Left forelimb (tissue), 1 donor: ENCODE data around the gene RNF39.
"Not testable (repeated sequence)": the region's sequence is repeated elsewhere in the genome, so short reads cannot be mapped to it uniquely, and the experiment has no call there.

Experiments used
- DNase-seq: peaks from one replicate; pipeline ENCODE4 v3.0.0-alpha.2; 2018; ENCODE audit warnings: low spot score

RNF39 gene

DNA sequence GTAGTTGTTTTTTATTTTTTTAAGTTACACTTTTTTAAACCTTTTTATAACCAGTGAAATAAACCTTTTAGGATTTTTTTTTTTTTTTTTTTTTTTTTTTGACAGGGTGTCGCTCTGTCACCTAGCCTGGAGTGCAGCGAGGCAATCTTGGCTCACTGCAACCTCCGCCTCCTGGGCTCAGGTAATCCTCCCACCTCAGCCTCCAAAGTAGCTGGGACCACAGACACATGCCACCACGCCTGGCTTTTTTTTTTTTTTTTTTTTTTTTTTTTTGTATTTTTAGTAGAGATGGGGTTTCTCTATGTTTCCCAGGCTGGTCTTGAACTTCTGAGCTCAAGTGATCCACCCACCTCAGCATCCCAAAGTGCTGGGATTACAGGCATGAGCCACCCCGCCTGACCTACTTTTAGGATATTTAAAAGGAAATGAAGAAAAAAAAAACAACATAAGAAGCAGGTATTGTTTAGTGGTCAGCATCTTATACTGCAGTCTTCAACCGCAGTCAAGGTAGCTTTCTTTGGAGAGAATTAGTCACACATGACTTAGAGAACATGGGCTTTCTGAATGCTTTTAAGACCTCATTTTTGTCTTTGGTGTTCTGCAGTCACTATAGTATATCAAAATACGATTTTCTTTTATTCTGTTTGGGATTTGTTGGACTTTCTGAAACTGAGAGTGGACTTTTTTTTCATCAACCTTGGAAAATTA is 12.9 kb downstream of the RNF39 start:
- no peak for DNase-seq

DNA sequence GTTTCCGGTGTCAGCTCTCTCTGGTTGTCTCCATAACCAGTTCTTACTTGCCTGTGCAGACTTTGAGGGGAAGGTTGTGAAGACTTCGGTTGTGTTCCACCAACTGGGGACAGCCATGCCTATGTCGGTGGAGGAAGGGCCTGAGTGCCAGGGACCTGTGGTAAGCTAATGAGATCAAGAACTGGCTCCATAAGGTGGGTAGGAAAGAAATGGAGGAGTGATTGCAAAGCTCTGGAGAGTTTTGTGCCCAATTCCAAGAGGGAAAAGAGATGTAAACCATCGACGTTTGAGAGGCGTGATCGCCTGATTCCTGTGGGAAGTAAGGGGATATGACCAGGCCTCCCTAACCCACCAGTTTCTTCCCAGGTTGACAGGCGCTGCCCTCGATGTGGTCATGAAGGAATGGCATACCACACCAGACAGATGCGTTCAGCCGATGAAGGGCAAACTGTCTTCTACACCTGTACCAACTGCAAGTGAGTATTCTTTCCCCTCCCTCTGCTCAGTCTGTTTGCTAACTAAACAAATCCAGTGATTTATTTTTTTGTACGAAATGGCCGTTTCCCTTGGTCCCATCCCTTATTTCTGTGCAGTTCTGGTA is 13.6 kb downstream of the RNF39 start:
- no peak for DNase-seq

DNA sequence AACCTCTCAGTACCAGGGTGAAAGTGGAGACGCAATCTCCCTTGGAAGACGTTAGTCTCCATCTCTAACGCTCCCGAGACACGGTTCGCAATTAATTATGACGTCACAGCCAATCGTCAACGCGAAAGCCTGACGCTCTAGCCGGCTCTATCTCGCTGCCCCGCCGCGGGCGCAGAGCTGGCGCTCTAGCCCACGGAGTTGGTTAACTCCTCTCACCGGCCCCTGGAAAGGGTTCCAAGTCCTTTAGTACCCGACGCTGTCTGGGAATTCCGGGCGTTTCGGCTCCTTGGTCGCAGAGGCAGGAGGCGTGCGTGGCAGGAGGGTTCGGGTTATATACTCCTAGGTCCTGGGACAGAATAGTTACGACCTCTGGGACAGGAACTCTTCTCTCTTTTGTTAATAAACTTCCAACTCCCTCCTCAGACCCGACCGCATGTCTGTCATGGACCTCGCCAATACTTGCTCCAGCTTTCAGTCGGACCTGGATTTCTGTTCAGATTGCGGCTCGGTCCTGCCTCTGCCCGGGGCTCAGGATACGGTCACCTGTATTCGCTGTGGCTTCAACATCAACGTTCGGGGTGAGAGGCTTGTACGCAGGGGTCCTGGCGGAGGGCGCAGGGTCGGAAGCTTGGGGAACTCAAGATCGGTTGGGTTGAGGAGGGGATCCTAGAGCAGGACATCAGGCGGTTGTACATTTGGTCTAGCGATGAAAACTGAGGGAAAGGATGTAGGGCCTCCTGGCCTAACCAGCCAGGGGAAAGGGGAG is 14.3 kb downstream of the RNF39 start, which contains the start of gene POLR1H:
POLR1H (plus strand) TSS at position 174 of the 766 bp plus-strand sequence; CDS start at position 434, 260 bp downstream.
- peak; percentile 91 for DNase-seq

DNA sequence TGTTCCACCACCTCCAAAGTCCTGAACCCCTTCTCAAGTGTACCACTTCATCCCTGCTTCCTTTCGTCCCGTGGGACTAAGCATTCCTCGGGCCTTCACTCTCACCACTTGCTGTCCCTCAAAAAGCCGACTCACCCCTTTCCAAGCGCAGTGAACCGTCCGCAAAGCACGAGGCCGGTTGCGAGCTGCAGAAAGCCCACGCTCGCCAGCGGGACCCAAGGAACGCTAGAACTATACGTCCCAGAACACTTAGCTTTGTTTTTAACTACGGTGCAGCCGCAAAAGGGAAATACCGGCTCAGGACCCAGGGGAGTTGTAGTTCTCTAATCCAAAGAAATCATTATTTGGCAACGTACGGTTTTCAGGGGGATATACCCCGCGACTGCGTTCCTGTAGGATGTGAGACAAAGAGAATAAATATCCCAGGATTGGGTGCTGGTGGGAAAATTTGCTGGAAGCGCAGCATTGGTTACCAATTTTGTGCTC is 14.9 kb downstream of the RNF39 start:
- no peak for DNase-seq

DNA sequence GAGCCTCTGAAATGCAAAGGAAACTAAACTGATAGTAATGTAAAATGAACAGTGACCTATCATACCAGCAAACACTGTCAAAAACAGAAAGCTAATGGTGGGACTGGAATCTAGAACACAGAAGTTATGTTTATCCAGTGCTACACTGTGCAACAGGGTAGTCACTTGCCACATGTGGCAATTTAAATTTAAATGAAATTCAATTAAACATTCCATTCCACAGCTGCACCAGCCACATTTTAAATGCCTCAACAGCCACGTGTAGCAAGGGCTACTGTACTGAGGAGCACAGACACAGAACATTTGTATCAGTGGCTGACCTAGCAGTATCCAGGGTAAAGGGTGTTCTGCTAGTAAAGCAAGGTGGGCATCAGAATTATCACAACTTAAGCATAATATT is 20.1 kb downstream of the RNF39 start:
- DNase-seq = no peak

DNA sequence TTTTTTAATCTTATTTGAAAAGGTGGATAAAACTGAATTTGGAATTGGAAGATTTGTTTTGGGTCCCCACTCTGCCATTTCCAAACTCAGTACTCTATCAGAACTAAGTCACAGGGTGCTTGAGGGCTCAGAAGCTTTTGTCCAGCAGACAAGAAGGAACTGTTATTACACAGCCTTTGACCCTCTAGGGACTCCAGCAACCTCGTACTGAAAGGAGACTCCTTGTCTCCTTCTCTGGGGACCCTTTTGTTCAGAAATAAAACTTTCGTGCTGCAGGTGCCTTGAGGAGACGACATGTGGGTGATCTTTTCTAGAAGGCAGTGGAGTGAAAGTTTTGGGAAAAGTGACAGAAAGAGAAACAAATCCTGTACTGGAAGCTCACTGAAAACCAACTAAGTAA is 21.9 kb downstream of the RNF39 start:
- DNase-seq = no peak

DNA sequence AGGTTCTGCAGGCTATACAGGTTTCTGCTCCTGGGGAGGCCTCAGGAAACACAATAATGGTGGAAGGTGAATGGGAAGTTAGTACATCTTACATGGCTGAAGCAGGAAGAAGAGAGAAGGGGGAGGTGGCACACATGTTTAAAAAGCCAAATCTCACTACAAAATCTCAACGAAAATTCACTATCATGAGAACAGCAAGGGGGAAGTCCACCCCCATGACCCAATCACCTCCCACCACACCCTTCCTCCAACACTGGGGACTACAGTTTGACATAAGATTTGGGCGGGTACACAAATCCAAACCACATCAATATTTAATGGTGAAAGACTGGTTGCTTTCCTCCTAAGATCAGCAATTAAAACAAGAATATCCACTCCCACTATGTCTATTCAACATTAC is 28.3 kb downstream of the RNF39 start:
- DNase-seq = no peak

DNA sequence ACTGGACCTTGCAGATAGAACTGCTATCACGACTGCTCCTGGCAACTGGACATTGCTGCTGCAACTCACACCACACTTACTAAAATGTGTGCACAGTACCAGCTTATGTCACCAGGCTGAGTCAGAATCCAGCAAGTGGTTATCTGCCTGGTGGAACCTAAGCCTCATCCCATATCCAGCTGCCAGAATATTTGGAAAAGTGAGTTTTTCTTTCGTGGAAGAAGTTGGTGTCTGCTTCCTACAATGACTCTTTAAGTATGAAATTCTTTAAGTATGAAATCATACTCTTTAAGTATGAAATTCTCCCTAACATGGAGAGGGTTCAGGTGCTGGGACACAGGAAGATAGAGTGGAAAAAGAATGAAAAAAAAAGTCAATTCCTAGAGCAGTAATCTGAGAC is 30.9 kb downstream of the RNF39 start:
- DNase-seq = no peak

DNA sequence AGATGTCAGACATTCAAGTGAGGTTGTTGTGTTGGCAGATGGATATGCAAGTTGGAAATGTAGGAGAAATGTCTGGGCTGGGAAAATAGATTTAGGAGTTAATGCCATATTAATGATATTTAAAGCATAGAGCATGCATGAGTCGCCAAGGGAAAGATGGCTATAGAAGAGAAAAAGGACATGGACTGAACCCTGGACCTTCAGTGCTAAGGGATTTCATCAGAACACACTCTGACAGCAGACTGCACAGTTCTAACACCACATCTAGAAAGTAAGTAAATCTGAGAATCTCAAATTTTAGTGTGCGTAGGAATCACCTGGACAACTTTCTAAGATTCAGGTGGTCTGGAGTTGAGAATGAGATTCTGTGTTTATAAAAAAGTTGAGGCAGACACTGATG is 31.8 kb downstream of the RNF39 start:
- DNase-seq = no peak

DNA sequence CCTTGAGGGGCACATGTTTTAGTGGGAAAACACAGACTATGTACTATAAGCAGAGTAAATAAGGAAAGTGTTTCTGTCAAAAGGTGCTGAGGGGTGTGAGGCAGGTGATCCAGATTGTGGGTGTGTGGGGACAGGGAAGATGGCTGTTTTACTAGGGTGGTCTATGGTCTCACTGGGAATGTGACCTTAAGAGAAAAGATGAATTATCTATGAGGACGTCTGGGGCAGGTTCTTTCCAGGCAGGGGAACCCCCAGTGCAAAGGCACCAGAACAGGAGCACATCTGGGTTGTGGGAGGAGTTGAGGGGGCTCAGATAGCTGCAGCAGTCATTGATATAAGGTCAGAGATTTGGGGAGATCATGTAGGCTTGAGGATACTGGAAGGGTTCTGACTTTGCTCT is 32.7 kb downstream of the RNF39 start:
- no peak for DNase-seq

DNA sequence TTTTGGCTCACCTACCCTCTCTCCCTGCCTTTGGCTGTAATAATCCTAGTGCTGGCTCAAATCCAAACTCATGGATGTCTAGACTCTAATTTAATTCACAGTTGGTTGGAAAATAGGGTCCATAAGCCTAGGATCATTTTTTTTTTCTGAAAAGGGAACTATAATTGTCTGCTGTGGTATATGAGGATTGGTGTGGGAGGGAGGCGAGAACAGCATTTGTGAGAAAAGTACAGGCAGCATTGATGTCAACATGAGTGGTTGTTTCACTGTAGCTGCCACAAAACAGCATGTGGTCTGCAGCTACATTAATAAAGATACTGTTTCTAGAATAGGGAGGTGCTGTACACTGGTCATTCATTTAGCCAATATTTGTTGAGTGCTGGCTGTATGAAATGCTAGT is 33.1 kb downstream of the RNF39 start:
- DNase-seq = no peak

DNA sequence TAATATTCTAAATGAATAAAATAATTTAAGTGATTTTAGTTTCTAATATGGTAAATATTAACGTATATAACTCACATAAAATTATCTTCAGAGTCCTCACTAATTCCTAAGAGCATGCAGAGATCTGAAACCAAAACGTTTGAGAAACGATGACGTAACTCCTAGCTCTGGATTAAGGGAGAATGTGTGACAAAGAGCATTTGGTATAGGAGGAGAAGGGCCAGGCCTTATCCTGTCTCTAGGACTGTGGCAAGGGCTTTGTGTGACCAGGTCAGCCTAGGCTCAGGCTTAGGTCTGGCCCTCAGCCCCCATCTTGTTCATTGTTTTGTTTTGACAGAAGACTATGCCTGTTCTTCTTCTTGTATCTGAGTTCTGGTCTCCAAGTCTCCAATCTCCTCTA is 33.7 kb downstream of the RNF39 start:
- DNase-seq = no peak

DNA sequence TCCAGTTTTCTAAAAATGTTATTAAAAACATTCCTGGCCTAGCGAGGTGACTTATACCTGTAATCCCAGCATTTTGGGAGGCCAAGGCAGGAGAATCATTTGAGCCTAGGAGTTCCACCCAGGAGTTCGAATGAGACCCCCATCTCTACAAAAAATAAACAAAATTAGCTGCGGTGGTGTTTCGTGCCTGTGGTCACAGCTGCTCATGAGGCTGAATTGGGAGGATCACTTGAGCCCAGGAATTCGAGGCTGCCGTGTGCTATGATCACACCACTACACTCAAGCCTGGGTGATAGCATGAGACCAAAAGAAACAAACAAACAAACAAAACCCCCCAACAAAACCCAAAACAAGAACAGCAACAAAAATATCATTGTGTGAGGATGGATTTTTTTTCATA is 34.3 kb downstream of the RNF39 start:
- DNase-seq = no peak

DNA sequence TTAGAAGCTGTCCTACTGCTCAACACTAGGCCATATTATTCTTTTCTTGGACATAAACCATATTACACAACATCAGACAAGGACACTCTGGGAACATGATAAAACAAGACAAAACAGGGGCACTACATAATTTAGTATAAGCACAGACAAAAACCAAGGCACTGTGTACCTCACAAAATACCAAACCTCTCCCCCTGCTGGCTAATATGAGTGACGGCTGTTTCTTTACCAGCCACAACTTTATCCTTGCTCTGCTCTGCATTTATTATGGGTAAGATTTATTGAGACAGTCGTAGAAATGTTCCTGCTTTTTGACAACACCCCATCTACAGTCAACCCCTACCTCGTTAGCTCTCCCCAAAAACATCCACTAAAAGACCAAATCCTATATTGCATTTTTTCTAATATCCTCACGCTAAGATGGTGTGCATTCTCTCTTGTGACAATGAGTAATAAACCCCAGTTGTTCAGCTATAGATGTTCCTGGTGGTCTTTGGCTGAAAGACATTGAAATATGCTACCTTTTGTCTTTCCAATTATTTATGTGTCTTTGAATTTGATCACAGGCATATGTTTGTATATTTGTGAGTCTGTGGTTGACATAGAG is 38.3 kb downstream of the RNF39 start:
- no peak for DNase-seq

DNA sequence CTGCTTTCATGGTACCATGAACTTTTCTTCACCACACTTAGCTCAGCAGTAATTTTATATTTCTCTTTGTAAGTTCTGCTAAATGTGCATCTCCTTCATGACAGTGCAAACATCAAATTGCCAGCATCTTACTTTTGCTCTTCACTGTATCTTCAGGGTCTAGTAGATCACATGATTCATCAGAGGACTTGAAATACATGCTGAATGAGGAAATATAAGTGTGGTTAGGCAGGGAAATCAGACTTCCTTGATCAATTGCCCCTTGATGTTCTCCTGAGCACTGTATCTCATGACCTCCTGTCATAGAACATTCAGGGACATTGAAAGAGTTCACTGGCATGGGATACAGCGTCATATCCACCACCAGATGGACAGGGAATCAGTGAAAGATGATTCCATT is 39.8 kb downstream of the RNF39 start:
- no peak for DNase-seq

DNA sequence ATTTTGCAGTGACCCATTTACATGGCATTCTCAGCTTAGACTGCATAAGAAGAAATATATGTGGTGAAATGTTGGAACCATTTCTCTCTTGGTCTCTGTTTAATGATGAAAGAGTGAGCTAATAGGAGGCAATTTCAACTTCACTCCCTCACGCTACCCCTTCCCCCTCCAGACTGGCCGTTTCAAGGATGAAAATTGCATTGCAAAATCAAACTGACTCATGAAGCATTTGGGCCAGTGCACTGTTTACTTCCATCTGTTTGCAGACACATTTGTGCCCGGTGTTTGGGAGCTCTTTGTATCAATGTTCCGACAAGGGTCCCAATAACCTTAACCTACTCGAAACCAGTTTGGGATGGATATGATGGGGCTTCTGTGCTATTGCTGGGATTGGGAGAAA is 42.1 kb downstream of the RNF39 start:
- DNase-seq = not testable (repeated sequence)

DNA sequence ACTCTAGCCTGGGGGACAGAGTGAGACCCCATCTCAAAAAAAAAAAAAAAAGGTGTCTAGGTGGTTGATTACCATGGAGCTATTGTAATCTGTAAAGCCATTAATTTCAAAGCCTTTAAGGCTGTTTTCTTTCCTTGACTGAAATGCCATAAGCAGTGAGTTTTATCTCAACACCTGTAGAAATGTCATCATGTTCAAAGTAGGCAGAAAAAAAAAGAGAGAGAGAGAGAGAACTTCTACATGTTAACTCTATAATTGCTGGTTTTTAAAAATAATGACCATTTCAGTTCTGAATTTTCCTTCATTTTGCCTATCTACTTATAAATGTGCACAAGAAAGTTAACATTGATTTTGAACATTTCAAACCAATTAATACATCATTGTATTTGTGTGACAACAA is 44.2 kb downstream of the RNF39 start:
- DNase-seq = no peak

DNA sequence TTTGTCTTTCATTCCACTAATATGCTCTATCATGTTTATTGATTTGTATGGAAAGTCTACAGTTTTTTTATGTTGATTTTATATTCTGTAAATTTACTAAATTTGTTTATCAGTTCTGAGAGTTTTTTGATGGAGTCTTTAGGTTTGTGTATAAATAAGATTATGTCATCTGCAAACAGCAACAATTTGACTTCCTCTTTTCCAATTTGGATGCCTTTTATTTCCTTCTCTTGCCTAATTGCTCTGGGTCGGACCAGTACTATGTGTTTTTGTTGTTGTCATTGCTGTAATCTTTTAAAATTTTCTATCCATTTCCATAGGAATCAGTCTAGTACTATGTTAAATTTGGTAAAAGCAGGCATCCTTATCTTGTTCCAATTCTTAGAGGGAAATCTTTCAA is 46.0 kb downstream of the RNF39 start:
- DNase-seq = no peak

DNA sequence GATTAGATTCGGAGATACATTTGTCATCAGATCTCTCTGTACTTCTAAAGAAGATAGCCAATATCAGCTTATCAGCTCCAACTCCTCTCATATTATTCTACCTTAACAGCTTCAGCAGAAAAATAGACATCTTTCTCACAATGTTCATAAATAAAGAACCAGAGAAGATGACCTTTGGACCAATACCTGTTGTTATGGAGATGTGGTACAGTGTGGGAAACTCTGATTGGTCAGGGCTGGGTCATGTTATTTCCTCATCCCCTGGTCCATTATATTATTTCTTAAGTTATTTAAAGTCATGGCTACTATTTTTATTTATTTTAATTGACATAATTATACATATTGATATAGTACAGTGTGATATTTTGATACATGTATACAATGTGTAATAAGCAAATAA is 50.4 kb downstream of the RNF39 start:
- DNase-seq = no peak

DNA sequence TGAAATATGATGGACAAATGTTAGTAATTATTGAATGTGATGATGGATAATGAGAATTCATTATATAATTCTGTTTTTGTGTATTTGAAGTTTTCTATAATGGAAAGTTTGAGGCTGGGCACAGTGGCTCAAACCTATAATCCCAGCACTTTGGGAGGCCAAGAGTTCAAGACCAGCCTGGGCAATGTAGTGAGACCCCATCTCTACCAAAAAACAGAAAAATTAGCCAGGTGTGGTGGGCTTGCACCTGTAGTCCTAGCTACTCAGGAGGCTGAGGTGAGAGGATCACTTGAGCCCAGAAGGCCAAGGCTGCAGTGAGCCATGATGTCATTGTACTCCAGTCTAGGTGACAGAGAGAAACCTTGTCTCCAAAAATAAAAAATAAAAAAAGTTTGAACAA is 52.9 kb downstream of the RNF39 start:
- DNase-seq = not testable (repeated sequence)

DNA sequence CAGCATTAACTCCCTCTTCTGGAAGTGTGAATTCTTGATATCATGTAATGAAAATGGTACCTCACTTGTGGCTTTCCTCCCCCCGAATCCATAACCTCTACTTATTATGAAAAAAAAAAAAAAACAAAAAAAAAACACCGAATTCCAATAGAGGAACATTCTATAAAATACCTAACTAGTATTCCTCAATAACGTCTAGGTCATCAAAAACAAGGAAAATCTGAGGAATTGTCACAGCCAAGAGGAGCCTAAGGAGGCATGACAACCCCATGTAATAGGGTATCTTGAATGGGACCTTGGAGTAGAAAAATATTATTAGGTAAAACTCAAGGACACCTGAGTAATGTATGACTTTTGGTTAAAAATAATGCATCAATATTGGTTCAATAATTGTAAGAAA is 53.4 kb downstream of the RNF39 start:
- DNase-seq = no peak

DNA sequence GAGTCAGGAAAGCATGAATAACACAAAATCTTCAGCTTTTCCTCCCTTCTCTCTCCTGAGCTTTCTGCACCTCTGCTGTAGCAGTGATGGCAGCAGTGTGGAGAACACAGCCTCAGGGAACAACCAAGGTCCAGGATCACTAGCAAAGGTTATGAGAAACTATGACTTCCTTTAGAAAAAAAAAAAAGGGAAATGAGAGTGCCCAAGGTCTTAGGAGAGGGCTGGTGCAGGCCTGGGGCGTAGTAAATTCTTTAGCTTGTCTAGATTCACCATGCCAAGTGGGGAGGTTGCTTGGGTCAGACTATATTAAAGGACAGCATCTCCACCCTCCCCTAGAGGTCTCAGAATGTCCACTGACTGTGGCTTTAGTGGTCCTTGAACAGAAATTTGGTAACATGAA is 54.9 kb downstream of the RNF39 start:
- DNase-seq = no peak
